Measurements from ENCODE around the gene DHX29.

GRCh38 chr5:55327281-55327680, 19.8 kb upstream of the DHX29 start:
- TF ChIP-seq POLR2A (IDR thresholded peaks at IDR 0.05; ENCODE audit: low read depth, low read length) = no peak
- no peak for TF ChIP-seq POLR2AphosphoS5 (IDR thresholded peaks at IDR 0.05; ENCODE audit: low read depth, low read length)
